NCI-H1417 treated with DMSO at 0.1 percent for 48 hours (cell line): ENCODE data around the gene RAI1.

Source experiments
- DNase-seq: peaks from one replicate; lab custom pipeline; 2025; lab: John Stamatoyannopoulos, UW

RAI1 gene

DNA sequence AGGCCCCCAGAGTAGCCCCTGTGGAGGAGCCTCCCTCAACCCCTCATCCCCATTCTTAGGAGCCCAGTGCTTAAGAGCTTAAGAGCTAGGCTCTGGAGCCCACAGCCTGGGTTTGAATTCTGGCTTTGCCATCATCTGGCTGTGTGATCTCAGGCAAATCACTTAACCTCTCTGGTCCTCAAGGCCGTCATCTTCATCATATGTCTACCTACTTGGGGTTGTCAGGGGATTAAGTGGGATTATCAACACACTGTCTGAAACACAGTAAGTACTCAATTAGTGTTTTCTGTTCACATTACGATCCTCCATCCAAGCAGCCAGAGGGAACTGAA lies 150.7 kb downstream of the RAI1 start:
- no peak for DNase-seq

GRCh38 chr17:17833658-17834357 lies 152.6 kb downstream of the RAI1 start:
- DNase-seq: no peak

DNA sequence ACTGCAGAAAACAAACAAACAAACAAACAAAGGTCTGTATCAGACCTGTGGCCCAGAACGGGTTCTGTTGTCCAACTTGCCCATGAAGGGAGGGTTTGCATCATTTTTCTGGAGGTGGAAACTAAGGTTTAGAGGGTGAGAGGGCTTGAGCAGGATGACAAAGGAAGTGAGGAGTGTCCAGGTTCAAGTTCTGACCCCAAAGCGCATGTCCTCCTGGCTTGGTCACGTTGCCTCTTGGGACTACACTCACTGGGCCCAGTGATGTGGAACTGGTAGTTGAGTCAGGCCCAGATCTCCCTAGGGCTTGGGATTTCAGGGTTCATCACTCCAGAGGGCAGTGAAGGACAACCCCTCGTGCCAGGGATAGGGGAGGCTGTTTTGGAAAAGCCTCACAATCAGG lies 153.7 kb downstream of the RAI1 start:
- DNase-seq: no peak

- DNase-seq: no peak
These were observed 154.4 kb downstream of the RAI1 start for GRCh38 chr17:17835415-17836249.

DNA sequence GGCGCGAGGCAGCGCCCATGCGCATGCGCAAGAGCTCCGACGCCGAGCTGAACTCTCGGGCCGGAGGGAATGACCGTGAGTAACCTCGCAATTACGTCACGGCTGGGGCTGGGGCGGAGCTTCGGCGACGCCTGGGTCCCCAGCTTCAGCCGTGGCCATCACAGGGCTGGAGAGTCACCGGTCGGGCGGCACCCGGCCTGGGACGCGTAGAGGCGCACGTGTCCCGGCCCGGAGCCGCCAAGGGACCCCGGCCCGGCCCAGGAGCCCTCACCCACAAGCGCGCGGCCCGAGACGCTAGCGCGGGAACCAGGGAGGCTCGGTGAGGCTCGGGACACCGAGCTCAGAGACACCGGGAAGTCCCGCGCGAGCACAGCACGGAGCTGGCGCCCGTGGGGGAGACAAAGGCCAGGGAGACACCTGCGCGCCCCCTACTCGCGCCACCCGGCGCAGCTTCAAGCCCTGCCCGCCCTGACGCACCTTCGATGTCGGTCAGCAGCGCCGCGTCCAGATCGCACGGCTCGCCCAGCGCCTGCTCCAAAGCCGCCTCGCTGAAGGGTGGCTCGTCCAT lies 155.1 kb downstream of the RAI1 start:
- peak; percentile 30 for DNase-seq

DNA sequence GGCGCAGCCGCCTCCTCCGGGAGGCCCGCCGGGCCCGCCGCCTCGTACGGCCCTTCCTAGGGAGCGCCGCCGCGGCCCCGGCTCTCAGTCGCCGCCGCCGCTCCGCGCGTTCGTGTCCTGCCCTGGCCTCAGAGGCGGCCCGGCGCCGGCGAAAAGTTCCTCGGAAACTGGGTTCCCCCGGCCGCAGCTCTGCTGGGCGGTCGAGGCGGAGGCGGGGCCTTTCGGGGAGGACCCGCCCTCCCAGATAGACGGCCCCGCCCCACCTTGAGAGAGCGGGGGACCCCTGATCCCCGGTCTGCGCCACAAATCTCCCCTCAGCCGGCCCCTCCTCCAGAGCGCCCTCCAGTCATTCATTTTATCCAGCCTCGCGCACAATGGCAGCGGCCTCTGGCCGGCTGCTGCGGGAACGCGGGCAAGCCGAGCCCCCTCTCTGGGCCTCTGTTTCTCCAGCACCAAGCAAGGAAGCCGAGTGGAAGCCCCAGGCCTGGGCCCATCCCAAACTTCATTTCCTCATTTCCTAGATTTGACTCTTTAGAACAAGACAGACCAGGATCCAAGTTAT lies 155.6 kb downstream of the RAI1 start, which contains the start of gene SREBF1:
SREBF1 (minus strand) TSS at position 169 of the 562 bp plus-strand sequence. CDS start 169 bp downstream, outside the sequence.
- no peak for DNase-seq

DNA sequence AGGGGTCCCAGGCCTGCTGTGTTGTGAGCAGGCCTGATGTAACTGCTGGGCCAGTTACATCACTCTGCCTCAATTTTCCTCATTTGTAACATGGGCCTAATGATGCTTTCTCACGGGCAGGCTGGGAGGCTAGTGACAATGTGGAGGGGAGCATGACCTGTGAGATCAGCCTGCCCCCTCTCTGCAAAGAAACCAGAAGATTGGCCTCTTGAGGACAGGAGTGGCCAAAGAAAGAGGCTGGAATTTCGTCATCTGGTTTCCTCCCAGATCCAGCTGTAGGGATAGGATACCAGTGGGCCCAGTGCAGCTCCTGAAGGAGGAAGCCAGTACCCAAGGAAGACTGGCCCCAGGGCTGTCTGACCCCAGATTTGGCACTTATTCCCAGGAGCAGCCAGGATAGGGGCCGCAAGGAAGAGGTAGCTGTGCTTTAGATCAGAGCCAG lies 156.1 kb downstream of the RAI1 start:
- DNase-seq: no peak

DNA sequence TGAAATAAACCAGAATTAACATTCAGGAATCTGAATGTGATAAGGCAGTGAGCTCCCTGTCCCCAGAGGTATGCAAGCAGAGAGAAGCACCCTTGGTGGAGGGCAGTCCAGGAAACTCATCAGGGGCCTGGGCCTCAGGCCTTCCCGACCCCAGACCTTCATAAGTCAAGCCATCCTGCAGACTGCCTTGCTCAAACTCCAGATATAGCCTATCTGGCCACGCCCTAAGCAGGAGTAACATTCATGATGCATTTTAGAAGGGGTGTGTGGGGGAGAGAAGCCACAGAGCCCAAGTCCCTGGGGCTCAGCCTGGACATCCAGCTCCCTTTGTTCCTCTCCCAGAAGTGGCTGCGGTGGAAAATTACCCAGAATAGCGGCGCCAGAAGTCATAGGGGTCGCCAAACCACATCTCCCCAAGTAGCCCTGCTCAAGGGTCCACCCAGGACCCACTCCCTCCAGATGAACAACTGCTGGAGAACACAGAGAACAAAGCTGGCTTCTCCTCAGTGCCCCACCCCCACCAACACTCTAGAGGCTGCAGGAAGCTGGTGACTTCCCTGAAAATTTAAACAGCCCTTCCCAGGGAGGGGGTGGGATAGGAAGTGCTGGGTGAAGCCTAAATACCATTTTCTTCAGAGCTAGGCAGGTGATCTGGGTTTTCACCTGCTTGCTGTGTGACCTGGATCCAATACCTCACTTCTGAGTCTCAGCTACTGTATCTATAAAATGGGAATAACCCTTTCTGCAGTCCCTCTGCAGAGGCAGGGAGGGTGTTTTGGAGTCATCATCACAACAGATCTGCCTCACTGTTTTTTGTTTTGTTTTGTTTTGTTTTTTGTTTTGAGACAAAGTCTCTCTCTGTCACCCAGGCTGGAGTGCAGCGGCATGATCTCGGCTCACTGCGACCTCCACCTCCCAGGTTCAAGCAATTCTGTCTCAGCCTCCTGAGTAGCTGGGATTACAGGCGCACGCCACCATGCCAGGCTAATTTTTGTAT lies 157.0 kb downstream of the RAI1 start:
- no peak for DNase-seq

DNA sequence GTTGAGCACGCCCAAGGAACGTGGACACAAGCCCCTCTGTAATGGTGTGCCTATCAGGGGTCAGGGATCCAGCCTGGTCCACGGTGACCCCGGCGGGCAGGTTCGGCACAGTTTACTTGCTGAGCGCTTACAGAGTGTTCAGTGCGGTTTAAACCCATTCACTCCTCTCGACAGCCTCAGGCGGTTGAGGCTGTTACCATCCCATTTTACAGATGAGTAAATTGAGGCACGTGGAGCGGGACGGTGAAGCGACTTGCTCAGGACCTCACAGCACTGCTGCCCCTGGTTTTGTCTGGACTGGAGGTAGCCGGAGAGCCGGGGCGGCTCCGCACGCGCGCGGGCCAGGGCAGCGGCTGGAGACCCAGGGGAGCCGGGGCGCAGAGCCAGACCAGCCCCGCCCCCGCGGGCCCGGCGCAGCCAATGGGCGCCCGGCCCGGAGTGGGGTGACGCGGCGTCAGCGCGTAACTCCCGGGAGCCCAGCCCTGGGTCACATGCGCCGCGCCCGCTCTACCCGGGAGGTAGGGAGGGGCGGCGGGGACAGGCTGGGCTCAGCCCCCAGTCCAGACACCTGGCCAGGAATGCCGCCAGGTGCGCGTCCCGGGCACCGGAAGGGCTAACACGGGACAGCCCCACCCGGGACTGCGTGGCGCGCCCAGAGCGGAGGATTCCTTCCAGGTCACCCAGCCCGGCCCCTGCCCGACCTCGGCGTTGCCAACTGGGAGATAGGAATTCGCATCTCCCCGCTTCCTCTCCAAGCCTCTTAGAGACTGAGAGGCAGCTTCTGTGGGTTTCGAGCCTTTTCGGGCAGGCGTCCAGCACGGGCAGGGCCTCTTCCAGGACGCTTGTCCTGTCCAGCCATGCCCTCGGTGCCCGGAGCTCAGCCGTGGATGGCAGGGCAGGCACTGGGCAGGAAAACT lies 158.8 kb downstream of the RAI1 start:
- no peak for DNase-seq

- DNase-seq: no peak
These were observed 159.7 kb downstream of the RAI1 start for GRCh38 chr17:17840751-17841591.

DNA sequence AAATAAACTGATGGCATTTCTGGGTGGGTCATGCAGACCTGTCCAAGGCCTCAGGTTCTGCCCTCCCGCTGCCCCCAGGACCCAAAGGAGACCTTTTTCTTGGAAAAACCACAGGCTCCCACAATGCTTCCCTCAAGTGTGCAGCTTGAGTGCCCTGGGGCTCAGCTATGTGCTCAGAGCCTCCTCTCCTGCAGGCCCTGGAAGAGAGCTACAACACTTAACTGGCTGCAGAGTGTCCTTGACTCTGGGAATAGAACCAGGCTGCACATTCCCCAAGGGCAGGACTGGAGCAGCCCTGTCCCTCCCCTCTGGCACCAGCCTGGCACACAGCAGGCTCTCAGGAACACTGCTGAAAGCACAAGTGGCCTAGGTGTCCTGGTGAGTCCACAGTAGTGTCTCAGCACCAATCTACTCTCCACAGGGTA lies 160.4 kb downstream of the RAI1 start:
- no peak for DNase-seq

DNA sequence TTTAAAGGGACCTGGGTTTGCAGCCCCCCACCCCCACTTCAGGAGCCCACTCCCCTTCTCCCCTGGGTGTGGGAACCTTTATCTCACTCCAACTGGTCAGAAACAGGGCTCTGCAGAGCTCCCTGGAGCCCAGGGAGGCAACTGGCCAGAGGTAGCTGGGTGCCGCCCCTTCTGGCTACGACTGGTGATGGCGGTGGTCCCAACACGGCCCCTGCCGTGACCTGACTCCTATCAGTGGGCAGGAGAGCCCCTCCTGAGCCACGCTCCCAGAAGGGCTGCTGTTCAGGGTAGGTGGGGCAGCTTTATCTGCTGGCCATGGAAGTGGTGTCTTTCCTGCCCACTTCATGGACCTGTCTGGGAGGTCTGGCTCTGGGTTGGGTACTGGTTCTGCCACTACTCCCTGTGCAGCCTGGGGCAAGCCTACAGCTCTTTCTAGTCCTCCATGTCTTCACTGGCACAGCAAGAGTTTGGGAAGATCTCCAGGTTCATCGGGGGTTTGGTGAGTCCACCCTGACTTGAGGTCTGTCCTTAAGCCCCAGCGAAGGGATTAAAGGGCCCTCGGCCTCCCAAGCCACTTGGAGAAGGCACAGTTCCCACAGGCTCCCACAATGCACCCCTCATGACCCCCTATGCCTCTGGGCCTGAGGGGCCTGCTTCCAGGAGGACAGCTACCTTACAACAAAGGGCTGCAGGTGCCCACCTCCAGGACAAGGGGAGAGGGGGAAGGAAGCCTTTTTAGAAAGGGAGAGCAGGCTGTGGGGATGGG lies 161.0 kb downstream of the RAI1 start:
- DNase-seq: no peak

DNA sequence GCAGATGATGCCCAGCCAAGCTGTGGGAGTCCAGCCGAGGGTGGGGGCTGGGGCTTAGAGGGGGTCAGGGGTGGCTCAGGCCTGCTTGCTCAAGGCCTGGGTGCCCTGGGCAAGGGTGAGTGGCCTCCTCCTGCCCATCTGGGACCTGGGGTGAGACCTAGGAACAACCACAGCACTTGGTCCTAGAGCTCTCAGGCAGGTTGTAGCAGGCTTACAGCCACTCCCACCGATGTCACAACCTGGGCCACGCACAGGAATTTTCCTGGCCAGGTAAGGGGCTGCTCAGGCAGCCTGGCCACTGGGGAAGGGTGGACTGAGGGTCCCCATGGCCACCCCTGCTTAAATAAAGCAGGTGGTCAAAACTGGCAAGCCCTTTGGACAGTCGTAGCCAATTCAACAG lies 161.8 kb downstream of the RAI1 start:
- no peak for DNase-seq

DNA sequence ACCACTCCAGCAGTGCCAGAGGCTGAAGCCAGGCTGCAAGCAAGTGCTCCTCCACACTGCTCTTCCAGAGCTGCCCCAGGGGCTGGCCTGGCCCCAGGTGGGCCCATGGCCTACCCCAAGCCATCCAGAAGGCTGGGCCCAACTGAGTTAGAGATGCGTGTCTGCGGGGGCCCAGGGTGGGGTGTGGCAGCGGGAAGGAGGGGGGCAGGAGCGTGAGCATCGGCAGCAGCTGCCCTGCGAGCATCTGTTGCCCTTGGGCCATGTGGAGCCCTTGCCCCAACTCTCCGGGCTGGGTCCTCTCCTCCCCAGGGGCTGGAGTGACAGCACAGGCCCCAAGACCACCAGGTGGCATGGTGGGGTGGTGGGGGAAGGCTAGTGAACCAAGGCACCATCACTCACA lies 162.8 kb downstream of the RAI1 start:
- no peak for DNase-seq

DNA sequence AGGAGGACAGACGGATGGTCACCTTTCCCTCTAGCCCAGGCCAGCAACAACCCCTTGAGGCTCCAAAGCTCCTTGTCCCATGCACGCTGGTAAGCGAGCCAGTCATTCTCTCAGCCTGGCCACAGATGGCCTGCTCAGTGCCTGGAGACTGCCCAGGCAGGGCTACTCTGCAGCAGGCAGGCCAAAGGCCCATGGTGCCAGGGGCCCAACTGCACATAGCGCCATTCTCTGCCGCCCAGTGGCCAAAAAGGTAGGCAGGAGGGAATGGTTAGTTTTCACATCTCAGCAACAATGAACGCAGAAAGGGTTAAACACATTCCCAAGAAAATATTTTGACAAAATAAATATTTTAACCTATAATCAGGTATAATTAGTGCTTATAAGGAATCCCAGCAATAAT lies 163.2 kb downstream of the RAI1 start:
- no peak for DNase-seq

- no peak for DNase-seq
These were observed 164.0 kb downstream of the RAI1 start for GRCh38 chr17:17845046-17845775.

GRCh38 chr17:17846003-17846402 lies 164.7 kb downstream of the RAI1 start:
- DNase-seq: no peak

DNA sequence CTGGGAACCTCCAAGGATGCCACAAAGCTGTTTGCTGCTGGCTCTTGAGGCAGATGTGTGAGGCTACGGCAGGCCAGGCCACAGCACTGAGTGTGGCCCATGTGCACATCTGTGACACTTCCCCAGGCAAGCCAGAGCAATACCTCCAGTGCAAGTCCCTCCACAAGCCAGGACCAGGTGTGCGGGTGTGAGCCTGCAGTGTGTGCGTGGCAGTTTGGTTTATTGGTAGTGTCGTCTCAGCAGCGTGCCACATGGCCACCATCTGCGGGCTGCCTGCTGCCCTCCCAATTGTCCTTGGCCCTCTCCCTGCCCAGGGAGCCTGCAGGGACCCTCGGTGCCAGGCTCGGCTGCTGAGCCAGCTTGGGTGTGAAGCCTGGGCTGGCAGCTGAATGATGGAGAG lies 165.4 kb downstream of the RAI1 start:
- no peak for DNase-seq
